GM19035 (cell line): ENCODE measurements around the gene GRHPR.
"Not testable (repeated sequence)": the region's sequence is repeated elsewhere in the genome, so short reads cannot be mapped to it uniquely, and the experiment has no call there.

Experiments
- ATAC-seq: cut with Tn5 transposase; IDR thresholded peaks from one replicate; pipeline ENCODE4 v1.9.1; 2021; ENCODE audit not compliant: unreplicated experiment

GRHPR gene

DNA sequence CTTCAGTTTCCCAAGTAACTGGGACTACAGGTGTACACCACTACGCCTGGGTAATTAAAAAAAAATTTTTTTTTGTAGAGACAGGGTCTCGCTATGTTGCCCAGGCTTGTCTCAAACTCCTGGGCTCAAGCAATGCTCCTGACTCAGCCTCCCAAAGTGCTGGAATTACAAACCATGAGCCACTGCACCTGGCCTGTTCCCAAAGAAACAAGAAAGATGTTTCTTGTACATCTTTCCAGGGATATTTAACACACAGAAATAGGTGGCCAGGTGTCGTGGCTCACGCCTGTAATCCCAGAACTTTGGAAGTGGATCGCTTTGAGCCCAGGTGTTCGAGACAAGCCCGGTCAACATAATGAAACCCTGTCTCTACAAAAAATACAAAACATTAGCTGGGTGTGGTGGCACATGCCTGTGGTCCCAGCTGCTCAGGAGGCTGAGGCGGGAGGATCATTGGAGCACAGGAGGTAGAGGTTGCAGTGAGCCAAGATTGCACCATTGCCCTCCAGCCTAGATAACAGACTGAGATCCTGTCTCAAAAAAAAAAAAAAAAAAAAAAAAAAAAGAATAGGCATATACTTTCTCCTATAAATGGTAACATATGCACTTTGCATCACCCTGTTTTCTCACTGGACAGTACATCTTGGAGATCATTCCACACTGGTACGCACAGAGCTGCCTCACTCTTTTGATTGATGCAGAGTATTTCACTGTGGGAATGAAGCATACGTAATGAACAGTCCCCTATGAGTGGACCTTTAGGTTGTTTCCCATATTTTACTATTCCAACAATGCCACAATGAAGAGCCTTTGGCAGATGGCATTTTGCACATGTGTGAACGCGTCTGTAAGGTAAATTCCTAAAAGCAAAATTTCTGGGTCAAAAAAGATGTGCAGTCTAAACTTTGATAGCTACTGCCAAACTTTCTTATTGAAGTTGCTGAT lies 2.0 kb upstream of the GRHPR start:
- no peak for ATAC-seq

- ATAC-seq = no peak
These were observed 595 bp upstream of the GRHPR start for GRCh38 chr9:37421914-37422288.

- ATAC-seq = no peak
These were observed 1.0 kb downstream of the GRHPR start for GRCh38 chr9:37423508-37423907.

GRCh38 chr9:37424204-37424685 lies 1.7 kb downstream of the GRHPR start:
- no peak for ATAC-seq

DNA sequence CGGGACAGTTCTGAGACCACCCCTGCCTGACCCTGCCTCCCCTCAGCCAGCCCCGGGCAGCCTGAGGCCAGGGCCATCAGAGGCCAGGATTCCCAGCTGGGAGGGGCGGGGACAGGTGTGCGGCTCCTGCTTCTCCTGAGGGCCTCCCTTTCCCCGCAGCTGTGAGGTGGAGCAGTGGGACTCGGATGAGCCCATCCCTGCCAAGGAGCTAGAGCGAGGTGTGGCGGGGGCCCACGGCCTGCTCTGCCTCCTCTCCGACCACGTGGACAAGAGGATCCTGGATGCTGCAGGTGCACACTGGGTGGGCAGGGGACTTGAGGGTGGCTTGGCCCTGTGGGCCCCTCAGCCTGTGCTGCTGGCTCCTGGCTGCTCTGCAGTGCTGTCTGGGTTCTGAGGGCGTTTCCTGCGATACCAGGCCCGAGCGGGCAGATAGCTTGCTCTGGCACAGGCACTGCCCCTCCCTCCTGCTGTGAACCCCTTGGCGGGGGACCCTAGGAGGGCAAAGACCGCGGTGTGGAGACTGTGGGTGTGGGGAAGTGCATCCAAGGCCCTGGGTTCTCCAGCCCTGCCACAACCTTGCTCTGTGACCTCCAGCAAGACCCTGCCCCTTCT lies 2.3 kb downstream of the GRHPR start:
- ATAC-seq = no peak

- no peak for ATAC-seq
These were observed 2.8 kb downstream of the GRHPR start for GRCh38 chr9:37425298-37425752.

GRCh38 chr9:37426431-37426830 lies 3.9 kb downstream of the GRHPR start:
- not testable (repeated sequence) for ATAC-seq

DNA sequence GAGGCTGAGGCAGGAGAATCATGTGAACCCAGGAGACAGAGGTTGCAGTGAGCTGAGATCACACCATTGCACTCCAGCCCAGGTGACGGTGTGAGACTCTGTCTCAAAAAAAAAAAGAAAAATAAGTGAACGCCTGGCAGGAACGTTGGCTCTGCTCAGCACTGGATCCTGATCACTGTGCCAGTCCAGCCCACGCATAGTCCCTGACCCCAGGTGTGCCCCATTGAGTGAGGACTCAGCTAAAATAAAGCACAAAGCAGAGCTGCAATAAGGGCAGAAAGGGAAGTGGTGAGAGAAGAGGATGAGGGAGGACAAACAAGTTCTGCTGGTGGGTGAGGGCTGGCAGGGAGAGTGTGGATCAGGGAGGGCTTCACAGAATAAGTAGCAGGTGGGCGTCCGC lies 4.3 kb downstream of the GRHPR start:
- no peak for ATAC-seq

GRCh38 chr9:37428345-37428744 lies 5.8 kb downstream of the GRHPR start:
- no peak for ATAC-seq

GRCh38 chr9:37429441-37430285 lies 7.2 kb downstream of the GRHPR start:
- no peak for ATAC-seq

GRCh38 chr9:37430841-37431597 lies 8.5 kb downstream of the GRHPR start:
- ATAC-seq = no peak

DNA sequence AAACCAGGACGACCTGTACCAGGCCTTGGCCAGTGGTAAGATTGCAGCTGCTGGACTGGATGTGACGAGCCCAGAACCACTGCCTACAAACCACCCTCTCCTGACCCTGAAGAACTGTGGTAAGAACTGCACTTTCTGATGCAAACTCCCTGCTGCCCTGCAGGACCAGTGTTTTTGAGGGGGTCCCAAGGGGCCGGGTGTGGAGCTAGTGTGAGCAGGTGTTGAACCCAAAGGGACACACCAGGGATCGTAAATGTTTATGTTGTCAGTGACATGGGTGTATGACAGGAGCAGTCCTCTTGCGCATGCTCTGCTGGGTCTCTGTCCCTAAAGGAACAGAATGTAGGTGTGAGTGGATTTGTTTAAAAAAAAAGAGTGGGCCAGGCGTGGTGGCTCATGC lies 9.5 kb downstream of the GRHPR start:
- ATAC-seq = no peak

GRCh38 chr9:37433867-37434371 lies 11.4 kb downstream of the GRHPR start:
- ATAC-seq = no peak

- ATAC-seq = no peak
These were observed 14.0 kb downstream of the GRHPR start for GRCh38 chr9:37436540-37436939.

- ATAC-seq = no peak
These were observed 14.5 kb downstream of the GRHPR start for GRCh38 chr9:37437010-37437409.

- ATAC-seq = no peak
These were observed 15.1 kb downstream of the GRHPR start for GRCh38 chr9:37437621-37438020.

DNA sequence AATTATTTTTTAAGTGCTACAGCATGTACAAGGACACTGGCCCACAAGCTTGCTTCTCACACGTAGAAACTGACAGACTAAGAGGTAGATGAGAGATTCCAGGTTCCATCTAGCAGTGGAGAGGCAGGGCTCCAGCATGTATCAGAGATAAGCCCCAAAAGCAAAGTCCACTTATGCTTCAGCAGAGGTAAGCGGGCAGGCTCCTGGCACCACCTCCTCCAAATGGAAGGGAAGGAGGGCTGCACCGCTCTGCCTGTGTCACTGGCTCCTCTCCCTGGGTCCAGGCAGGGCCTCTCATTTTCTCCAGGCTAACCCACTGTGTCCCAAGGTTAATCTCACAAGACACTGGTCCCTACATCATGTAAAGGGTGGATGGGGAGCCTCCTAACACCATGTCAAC lies 15.9 kb downstream of the GRHPR start:
- no peak for ATAC-seq

DNA sequence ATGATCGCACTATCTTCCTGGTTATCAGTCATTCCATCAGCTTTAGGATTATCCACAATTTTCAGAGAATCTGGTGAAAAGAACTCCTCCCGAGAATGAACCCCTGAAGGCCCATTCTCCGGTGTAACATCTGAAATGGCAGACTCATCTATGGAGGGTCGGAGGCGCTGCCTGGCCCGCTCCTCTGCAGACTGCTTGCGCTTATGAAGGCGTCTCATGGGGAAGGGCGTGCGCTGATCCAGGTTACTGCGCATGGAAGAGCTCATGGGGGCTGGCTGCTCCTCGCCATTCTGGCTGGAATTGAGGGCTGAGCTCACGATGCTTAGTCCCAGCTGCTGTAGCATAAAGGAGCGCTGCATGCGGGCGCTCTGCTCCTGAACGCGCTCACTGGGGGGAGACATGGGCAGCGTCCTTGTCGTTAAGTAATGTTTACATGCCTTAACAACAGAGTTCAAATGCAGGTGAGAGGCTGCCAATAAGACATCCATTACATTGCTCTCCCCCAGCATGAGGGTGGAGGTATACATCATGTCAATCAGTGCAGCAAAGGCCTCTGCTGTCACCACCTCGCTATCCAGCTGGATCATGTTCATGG lies 19.4 kb downstream of the GRHPR start:
- no peak for ATAC-seq

GRCh38 chr9:37442556-37442955 lies 20.1 kb downstream of the GRHPR start:
- ATAC-seq = no peak

- ATAC-seq = no peak
These were observed 21.1 kb downstream of the GRHPR start for GRCh38 chr9:37443566-37443965.
